DMS114 treated with DMSO at 0.1 percent for 48 hours (cell line): ENCODE results near the gene WNT1.
A peak's percentile ranks its signal among the peaks of the same experiment; 100 is the strongest.

ENCODE experiments used
- DNase-seq: peaks from one replicate; lab custom pipeline; 2025; ENCODE audit not compliant: unreplicated experiment; lab: John Stamatoyannopoulos, UW

Gene WNT1

GRCh38 chr12:48960834-48961233 lies 17.3 kb upstream of the WNT1 start:
- DNase-seq = no peak

GRCh38 chr12:48961331-48961730 lies 16.8 kb upstream of the WNT1 start:
- DNase-seq = no peak

GRCh38 chr12:48961801-48962200 lies 16.3 kb upstream of the WNT1 start:
- DNase-seq = no peak

GRCh38 chr12:48965298-48965838 lies 12.8 kb upstream of the WNT1 start:
- peak; percentile 59 for DNase-seq

- DNase-seq = no peak
These were observed 11.8 kb upstream of the WNT1 start for GRCh38 chr12:48966177-48966895.

GRCh38 chr12:48967991-48968390 lies 10.1 kb upstream of the WNT1 start:
- DNase-seq = no peak

GRCh38 chr12:48968467-48968866 lies 9.7 kb upstream of the WNT1 start:
- no peak for DNase-seq

- no peak for DNase-seq
These were observed 8.9 kb upstream of the WNT1 start for GRCh38 chr12:48969160-48969771.

- no peak for DNase-seq
These were observed 8.1 kb upstream of the WNT1 start for GRCh38 chr12:48969833-48970701.

GRCh38 chr12:48970702-48971334 lies 7.3 kb upstream of the WNT1 start:
- no peak for DNase-seq

GRCh38 chr12:48972213-48972951 lies 5.7 kb upstream of the WNT1 start:
- no peak for DNase-seq

GRCh38 chr12:48972952-48973483 lies 5.1 kb upstream of the WNT1 start:
- DNase-seq = no peak

- DNase-seq = no peak
These were observed 4.6 kb upstream of the WNT1 start for GRCh38 chr12:48973531-48973930.

- DNase-seq = no peak
These were observed 4.0 kb upstream of the WNT1 start for GRCh38 chr12:48973941-48974673.

- no peak for DNase-seq
These were observed 536 bp upstream of the WNT1 start for GRCh38 chr12:48977290-48978281.

- no peak for DNase-seq
These were observed 849 bp downstream of the WNT1 start for GRCh38 chr12:48978741-48979601.

GRCh38 chr12:48979602-48980388 lies 1.7 kb downstream of the WNT1 start:
- no peak for DNase-seq
